HG03108 (cell line): Measurements from ENCODE around the gene PLS1.
A peak's percentile ranks its signal among the peaks of the same experiment; 100 is the strongest.
"Not testable (repeated sequence)": the region's sequence is repeated elsewhere in the genome, so short reads cannot be mapped to it uniquely, and the experiment has no call there.

Source experiments
- ATAC-seq: cut with Tn5 transposase; IDR thresholded peaks from one replicate; pipeline ENCODE4 v1.9.1; 2021; ENCODE audit warnings: moderate library complexity; ENCODE audit not compliant: unreplicated experiment

The PLS1 gene

DNA sequence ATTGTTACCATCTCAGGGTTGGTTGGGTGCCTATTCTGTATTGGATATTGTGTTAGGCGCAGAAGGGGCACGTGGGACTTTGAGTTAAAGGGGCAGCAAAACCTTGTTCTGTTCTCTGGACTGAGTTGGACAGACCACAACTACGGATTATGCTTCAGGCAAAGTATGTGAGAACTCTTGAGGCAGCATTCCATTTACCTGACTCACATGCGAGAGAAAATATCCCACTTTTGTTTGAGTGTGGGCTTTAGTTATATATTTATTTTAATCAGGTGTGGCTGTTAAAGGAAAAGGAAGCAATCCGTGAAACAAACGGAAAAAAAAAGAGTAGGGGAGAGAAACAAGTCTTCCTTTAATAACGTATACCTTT is 627 bp upstream of the PLS1 start:
- ATAC-seq: no peak

GRCh38 chr3:142596726-142597088 is 514 bp downstream of the PLS1 start:
- ATAC-seq: no peak

DNA sequence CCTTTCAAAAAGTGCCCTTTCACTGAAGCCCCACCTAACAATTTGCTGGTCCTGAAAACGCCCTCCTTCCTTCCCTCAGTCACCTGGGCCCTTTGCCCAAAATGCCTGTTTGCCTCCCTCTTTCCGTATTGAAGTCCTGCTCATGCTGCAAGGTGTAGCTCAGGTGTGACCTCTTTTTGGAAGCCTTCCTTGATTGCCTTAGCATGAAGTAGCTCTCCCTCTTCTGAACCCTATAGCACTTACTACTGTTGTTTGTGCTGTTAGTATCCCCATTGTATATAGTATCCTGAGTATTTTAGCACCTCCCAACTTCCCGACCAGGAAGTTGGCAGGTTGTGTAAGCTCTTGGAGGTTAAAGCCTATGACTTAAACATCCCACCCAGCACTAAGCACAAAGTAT is 1.7 kb downstream of the PLS1 start:
- no peak for ATAC-seq

DNA sequence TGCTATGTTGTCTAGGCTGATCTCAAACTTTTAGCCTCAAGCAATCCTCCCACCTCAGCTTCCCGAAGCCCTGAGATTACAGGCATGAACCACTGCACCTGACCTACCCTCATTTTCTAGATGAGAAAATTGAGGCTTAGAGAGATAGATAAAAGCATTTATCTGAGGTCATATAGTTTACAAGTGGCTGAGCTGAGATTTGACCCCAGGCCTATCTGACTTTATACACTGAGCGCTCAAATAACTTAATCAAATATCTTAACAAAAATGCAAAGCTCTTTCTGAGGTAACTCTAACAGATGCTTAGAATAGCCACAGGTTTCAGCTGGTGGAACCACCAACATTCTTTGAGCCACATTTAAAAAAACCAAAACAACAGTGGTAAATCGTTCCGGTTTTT is 5.5 kb downstream of the PLS1 start:
- ATAC-seq: no peak

- ATAC-seq: no peak
These were observed 6.6 kb downstream of the PLS1 start for GRCh38 chr3:142602619-142603385.

DNA sequence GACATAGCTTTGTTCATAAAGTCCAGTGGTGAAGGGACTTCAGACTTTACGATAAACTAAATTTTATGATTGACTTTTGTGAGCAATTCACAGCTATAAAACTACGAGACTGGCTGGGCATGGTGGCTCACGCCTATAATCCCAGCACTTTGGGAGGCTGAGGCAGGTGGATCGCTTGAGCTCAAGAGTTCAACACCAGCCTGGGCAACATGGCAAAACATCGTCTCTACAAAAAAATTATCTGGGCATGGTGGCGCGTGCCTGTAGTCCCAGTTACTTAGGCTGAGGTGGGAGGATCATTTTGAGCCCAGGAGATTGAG is 7.2 kb downstream of the PLS1 start:
- ATAC-seq: not testable (repeated sequence)

GRCh38 chr3:142604940-142605339 is 8.7 kb downstream of the PLS1 start:
- no peak for ATAC-seq

- no peak for ATAC-seq
These were observed 12.4 kb downstream of the PLS1 start for GRCh38 chr3:142608631-142609030.

GRCh38 chr3:142609136-142609535 is 12.9 kb downstream of the PLS1 start:
- no peak for ATAC-seq

- ATAC-seq: no peak
These were observed 15.0 kb downstream of the PLS1 start for GRCh38 chr3:142611206-142611605.

DNA sequence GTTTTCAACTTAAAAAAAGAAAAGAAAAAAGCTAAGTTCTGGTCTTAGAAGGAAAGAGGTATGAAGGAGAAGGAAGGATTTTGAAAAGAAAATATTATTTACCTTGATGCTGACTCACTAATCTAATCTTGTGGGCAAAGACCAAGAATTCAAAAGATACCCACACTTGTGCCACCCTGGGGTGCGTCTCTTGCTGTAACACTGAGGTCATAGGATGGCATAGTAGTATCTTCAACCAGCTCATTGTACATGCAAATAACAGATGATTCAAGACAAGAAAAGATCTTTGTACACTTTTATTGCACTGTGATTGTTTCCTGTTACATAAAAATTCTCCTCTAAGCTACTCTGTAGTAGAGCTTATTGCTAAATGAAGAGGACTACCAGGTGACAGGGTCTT is 17.3 kb downstream of the PLS1 start:
- no peak for ATAC-seq

DNA sequence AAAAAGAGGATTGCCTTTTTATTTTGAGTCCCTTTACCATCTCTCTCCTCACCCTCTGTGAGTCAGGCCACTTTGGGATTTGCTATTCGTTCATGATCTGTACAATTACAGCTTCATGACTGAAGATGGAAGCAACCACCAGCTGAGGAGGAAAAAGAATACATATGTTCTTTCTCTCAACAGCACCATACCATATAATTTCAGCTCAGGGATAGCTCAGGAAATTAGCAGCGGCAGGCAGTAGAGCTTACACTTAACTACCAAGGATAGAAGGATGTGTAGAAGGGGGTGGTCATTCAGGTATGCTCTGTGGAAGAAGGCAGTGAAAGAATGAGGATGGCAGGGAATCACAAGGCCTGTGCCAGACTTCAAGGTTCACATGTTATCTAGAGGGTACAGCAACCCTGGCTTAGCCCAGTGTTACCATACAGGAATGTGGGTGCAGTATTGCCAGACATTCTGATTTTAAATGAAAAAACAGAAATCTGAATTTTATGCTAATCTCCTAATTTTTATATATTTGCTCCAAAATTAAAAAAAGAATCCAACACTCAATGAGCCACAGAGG is 17.9 kb downstream of the PLS1 start:
- ATAC-seq: no peak

- ATAC-seq: no peak
These were observed 19.0 kb downstream of the PLS1 start for GRCh38 chr3:142615171-142615570.

DNA sequence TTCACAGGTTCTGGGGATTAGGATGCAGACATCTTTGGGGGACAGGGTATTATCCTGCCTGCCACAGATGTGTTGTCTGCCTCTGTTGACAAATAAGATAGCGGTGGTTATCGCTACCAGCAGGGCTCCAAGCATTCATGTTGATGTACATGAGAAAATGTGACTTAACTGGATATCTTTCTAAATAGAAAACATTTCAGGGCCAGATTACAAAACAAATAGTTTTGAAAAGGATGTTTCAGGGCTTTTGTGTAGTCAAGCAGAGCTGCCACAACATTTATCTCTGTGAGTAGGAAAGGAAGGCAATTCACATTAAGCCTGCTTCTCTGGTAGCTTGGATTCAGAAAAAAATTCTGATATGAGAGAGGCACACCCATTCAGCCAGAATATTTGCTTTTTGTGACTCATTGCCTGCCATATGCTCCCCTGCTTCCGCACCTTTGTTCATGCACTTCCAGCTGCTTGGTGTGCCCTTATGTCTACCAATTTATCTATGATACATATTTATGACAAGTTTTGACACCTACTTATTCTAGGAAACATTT is 22.8 kb downstream of the PLS1 start:
- no peak for ATAC-seq

- no peak for ATAC-seq
These were observed 26.2 kb downstream of the PLS1 start for GRCh38 chr3:142622405-142622804.

GRCh38 chr3:142623194-142623593 is 27.0 kb downstream of the PLS1 start:
- ATAC-seq: no peak

- no peak for ATAC-seq
These were observed 28.4 kb downstream of the PLS1 start for GRCh38 chr3:142624341-142625152.

DNA sequence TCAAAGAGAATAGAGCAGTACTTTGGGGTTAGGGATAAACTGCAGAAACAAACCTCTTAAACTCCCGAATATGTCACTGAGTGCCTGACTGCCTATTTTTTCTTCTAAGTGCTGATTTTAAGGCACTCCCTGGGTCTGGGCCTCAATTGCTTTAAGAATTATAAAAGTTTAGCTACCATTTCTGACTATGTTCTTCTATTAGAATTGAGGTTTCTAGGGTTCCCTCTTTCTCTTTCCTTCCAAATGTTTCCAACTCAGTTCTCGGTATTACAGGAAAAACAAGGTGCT is 28.9 kb downstream of the PLS1 start:
- no peak for ATAC-seq

- no peak for ATAC-seq
These were observed 30.8 kb downstream of the PLS1 start for GRCh38 chr3:142626971-142627370.

GRCh38 chr3:142628801-142629200 is 32.6 kb downstream of the PLS1 start:
- peak; percentile 69 for ATAC-seq

GRCh38 chr3:142633073-142633472 is 36.9 kb downstream of the PLS1 start:
- no peak for ATAC-seq

- ATAC-seq: no peak
These were observed 39.9 kb downstream of the PLS1 start for GRCh38 chr3:142636050-142636449.
